ENCODE results near the gene FETUB.

- TF ChIP-seq, protein P1, sequence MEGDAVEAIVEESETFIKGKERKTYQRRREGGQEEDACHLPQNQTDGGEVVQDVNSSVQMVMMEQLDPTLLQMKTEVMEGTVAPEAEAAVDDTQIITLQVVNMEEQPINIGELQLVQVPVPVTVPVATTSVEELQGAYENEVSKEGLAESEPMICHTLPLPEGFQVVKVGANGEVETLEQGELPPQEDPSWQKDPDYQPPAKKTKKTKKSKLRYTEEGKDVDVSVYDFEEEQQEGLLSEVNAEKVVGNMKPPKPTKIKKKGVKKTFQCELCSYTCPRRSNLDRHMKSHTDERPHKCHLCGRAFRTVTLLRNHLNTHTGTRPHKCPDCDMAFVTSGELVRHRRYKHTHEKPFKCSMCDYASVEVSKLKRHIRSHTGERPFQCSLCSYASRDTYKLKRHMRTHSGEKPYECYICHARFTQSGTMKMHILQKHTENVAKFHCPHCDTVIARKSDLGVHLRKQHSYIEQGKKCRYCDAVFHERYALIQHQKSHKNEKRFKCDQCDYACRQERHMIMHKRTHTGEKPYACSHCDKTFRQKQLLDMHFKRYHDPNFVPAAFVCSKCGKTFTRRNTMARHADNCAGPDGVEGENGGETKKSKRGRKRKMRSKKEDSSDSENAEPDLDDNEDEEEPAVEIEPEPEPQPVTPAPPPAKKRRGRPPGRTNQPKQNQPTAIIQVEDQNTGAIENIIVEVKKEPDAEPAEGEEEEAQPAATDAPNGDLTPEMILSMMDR (conservative IDR thresholded peaks at IDR 0.05; ENCODE audit: low read depth, low read length) = no peak
- TF ChIP-seq CEBPB (IDR thresholded peaks at IDR 0.05; ENCODE audit: low read depth, low read length) (no peak), POLR2A (IDR thresholded peaks at IDR 0.05; ENCODE audit: low read depth, low read length) (no peak), BHLHE40 (IDR thresholded peaks at IDR 0.05; ENCODE audit: low read depth, low read length) (no peak)
Measured at GRCh38 chr3:186643493-186643892, 3.3 kb downstream of the FETUB start.

Measured in IMR-90 (cell line).